HG03175 (cell line): Measurements from ENCODE around the gene DYRK1A.

Source experiments
- ATAC-seq: cut with Tn5 transposase; IDR thresholded peaks from one replicate; pipeline ENCODE4 v1.9.1; 2021; ENCODE audit warnings: mild to moderate bottlenecking, moderate library complexity; ENCODE audit not compliant: unreplicated experiment

DYRK1A gene

DNA sequence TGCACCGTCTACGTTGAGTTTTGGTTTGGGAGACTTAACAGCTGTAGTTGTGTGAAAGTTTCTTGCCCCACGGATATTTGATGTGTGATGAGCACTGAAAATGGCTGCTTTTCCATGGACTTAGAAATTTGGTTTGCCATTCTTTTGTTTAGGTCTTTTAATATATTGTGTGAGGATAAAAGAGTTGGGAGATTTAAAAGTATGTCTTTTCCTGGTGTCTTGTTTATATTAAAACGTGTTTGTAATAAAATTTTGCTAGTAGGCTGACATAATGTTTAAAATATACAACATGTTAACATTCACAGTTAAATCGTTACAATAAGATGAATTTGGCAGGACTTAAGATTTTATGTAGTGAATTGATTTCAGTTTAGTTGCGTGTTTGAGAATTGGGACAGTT, 106.9 kb downstream of the DYRK1A start:
- ATAC-seq = no peak

DNA sequence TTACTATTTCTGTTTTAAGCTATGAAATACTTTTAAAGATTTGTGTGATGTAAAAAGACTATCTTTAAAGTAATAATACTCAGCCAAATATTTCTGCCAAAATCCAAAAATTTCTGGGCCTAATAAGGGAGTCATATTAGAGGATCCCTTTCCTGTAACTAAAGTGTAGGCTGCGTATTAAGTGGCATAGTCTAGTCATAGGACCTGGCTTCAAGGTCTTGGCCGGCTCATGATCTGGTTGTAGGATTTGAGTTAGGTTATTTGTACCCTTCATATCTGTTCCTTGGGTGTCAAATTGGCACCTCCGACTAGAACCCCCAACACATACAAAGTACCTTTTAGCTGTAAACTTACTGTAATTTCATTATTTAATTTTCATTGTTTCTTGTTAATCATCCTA, 107.8 kb downstream of the DYRK1A start:
- ATAC-seq = no peak

DNA sequence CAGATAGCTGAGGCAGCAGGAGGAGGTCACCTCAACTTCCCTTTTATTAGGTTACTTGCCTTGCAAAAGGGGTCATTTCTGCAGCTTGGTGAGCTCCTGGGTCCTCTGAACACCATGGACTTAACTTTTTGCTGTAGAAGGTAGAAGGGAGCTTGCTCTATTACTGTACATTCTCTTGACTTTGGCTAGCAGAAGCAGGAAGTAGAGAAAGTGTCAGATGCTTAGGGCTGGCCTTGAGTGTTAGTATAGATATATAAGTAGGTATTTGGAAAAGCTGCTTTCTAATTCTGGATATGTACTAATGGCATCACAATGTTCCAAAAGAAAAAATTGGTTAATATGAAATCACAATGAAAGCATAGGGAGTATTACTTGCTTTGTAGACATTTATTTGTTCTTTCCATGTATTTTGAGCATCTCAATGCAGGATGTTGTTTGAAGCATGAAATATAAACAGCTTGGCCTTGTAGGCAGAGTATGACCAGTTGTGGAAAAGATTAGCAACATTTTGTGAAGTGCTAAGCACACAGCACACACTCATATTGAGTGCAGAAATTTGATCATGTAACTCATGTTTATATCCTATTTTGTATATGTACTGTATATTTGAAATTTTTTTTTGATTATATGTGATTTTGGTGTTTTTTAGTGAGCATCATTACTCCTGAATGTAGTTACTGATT, 108.8 kb downstream of the DYRK1A start:
- ATAC-seq = no peak

- no peak for ATAC-seq
Observed at GRCh38 chr21:37478794-37479193, 112.2 kb downstream of the DYRK1A start.

- no peak for ATAC-seq
Observed at GRCh38 chr21:37483776-37484175, 117.2 kb downstream of the DYRK1A start.

DNA sequence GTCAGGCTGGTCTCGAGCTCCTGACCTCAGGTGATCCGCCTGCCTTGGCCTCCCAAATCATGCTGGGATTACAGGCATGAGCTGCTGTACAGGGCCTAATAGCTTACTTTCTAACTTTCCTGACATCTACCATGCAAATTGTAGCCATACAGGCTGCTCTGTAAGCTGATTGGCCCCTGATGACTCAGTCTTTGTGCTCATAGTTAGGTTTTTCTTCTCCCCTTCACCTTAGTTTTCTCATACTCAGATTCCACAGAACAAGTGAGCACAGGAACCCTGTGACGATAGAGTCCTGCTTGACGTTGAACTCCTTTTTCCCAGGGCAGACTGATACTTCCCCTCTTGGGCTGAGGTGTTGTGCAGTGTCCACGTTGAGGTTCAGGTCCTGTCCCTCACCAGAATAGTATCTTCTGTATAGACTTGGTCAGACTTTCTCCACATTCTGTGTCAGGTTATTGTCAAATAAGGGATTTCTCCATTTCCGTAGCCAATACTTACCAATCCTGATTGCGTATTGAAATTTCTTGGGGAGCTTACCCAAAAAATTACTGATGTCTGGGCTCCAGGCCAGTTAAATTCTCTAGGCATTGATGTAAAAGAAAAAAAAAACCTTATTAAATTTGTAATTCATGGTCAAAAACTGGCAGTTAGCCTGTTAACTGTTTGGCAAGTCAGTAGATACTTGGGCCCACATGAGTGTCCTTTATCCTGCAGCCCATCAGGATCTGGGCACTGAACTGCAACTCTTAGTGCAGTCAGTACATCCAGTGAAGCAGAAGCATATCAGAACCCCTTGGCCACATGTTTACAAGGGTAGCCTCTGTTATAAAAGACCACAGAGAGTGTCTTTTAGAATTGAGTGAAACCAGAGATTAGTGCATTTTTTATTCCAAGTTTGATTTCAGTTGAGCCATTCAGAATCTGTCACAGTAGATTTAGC, 118.2 kb downstream of the DYRK1A start:
- no peak for ATAC-seq

- ATAC-seq = no peak
Observed at GRCh38 chr21:37489553-37489952, 123.0 kb downstream of the DYRK1A start.

GRCh38 chr21:37490084-37490483, 123.5 kb downstream of the DYRK1A start:
- no peak for ATAC-seq

- no peak for ATAC-seq
Observed at GRCh38 chr21:37496972-37497371, 130.4 kb downstream of the DYRK1A start.

GRCh38 chr21:37498664-37499063, 132.1 kb downstream of the DYRK1A start:
- ATAC-seq = no peak

DNA sequence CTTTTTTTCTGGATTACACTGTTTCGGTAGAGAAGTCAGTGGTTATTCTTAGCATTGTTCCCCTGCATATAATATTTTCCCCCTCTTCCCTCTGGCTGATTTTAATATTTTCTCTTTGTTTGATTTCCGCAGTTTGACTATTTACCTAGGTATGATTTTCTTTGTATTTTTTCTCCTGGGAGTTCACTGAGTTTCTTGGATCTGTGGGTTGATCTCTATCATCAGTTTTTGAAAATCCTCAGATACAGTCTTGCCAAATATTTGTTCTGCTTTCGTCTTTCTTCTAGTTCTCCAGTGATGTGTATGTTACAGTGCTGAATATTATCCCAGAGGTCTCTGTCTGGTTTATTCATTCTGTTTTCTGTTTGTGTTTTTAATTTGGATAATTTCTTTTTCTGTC, 136.4 kb downstream of the DYRK1A start:
- ATAC-seq = no peak

- no peak for ATAC-seq
Observed at GRCh38 chr21:37503848-37504467, 137.4 kb downstream of the DYRK1A start.

GRCh38 chr21:37505963-37506362, 139.4 kb downstream of the DYRK1A start:
- no peak for ATAC-seq

DNA sequence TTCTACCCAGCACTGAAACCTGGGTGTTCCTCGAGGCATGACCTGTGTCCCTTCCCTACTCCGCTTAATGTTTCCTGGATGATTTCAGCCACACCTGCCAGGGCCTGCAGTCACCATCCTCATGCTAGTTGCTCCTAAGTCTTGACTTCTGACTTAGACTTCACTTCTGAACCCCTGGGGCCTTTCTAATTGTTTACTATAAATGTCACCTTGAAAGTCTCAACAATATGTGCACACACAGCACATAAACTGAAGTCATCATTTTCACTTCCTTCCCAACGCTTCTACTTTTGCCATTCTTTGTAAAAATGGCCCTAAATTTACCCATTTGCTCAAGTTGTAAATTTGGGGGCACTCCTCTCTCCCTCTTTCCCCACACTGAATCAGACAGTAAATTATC, 141.1 kb downstream of the DYRK1A start:
- ATAC-seq = no peak

DNA sequence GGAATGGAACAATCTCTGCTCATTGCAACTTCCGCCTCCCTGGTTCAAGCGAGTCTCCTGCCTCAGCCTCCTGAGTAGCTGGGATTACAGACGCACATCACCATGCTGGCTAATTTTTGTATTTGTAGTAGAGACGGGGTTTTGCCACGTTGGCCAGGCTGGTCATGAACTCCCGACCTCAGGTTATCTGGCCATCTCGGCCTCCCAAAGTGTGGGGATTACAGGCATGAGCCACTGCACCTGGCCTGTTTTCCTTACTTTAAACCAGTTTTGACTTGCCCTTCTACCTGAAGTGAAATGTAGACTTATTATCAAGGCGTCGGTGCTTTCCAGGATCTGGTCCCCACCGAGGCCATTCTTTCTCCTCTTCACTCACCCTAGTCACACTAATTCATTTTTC, 141.8 kb downstream of the DYRK1A start:
- no peak for ATAC-seq

DNA sequence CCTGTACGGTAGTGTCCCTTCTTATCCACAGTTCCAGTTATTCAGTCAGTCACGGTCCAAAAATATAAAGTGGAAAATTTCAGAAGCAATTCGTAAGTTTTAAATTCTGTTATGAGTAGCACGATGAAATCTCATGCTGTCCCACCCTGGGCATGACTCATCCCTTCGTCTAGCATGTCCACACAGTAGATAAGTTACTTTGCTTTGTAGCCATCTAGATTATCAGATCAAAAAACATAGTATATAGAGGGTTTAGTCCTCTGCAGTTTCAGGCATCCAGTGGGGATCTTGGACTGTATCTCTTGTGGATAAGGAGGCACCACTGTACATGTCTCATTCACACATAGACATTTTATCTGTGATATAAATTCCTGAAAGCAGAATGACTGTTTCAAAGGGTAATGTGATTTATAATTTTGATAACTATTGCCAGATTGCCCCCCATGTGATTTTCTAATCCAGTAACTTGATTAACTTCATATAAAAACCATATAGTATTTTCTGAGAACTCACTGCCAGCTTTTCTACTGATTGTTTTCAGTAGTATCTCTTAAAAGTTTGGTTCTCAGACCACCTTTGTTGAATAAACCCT, 143.3 kb downstream of the DYRK1A start:
- ATAC-seq = no peak

GRCh38 chr21:37511848-37512247, 145.3 kb downstream of the DYRK1A start:
- no peak for ATAC-seq

- ATAC-seq = no peak
Observed at GRCh38 chr21:37513383-37513782, 146.8 kb downstream of the DYRK1A start.

DNA sequence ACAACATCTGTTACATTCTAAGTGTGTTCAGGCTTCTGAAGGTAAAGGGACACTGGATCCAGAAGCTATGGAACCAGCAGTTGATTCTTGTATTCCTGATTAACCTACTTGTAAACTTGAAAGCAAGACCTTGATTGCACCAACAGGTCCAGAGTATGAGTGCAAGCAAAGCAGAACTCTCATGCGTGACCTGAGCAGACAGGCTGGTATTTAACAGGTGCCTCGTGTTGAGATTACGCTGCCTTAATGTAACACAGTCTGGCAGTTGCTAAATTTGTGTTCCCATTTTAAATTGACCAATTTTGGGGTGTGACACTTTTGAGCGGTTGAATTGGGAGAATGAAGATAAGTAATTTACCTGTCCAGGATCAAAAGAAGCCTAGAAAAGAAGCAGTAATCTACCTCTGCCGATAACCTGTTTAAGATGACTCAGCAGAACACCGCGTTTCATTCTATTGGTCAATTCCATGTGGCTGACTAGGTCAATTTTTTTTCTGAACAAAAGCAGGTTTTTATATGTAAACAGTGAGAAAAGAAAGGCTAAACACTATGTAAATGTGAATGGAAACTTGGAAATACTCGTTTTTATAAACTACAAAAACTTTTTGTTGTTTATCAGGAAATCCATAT, 147.6 kb downstream of the DYRK1A start:
- ATAC-seq = no peak

DNA sequence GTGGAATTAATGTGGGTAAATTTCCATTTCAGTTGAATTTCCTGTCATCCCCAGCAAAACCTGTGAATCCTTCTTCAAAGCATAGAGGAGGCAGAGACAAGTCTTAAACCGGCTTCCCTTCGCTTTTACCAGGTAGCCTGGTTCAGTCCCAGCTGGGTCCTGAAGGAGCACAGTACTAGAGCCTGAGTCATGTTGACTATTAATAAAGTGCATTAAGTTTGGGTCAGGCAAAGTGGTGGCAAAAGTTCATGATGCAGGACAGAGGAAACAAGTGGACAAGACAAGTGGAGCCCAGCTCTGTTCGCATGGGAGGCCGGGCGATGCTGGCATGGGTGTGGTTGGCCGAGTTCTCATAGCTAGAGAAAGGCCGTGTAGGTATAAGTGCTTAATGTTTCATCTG, 150.4 kb downstream of the DYRK1A start:
- no peak for ATAC-seq

DNA sequence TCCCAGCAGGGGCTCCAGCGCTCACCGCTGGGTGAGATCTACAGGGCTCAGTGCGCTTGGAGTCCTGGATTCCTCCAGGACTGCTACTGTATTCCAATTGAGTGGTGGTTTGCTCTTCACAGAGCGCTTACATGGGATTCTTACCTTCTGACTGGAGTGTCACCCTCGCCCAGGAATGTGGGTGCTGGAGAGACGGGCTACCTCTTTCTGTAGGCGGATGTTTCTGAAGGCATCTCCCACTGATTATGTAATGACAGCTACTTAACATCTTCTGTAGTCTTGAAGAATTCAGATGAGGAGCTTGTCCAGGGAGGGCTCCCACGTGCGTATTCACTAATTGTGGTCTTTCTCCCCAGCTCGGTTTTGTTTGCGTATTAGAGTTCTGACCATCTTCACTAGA, 154.2 kb downstream of the DYRK1A start:
- ATAC-seq = no peak
